Endodermal cell (in vitro differentiated cells): ENCODE data around the gene MFSD2A. TPM values are rescaled to one million over a fixed set of nuclear protein-coding genes. Genes with fewer than 3 reads are reported as not detected.

Experiments used
- DNase-seq: peaks from one replicate; pipeline ENCODE4 v3.0.0-alpha.2; 2017
- H3K27ac ChIP-seq: 2 replicates; pipeline ENCODE4 v1.5.1; 2013; ENCODE audit warnings: mild to moderate bottlenecking, low read depth, low read length, moderate library complexity
- H3K27me3 ChIP-seq: 2 replicates; pipeline ENCODE4 v1.6.1; 2013; ENCODE audit warnings: mild to moderate bottlenecking, low read length, moderate library complexity; ENCODE audit not compliant: insufficient read depth, control insufficient read depth, poor library complexity, severe bottlenecking
- H3K36me3 ChIP-seq: 2 replicates; pipeline ENCODE4 v1.7.0; 2013; ENCODE audit warnings: mild to moderate bottlenecking, low read length, moderate library complexity; ENCODE audit not compliant: control insufficient read depth, insufficient read depth
- H3K4me1 ChIP-seq: one replicate; pipeline ENCODE4 v1.7.0; 2013; ENCODE audit warnings: low read length; ENCODE audit not compliant: control insufficient read depth, insufficient read depth
- H3K4me3 ChIP-seq: 2 replicates; pipeline ENCODE4 v1.5.1; 2013; ENCODE audit warnings: mild to moderate bottlenecking, low read length, moderate library complexity
- H3K9ac ChIP-seq: 2 replicates; pipeline ENCODE4 v1.6.1; 2013; ENCODE audit warnings: mild to moderate bottlenecking, low read length, moderate library complexity; ENCODE audit not compliant: poor library complexity, severe bottlenecking; ENCODE audit errors: extremely low read depth
- H3K9me3 ChIP-seq: 2 replicates; pipeline ENCODE4 v1.6.1; 2013; ENCODE audit warnings: mild to moderate bottlenecking, low read length, moderate library complexity; ENCODE audit not compliant: control insufficient read depth
- H3K27ac Mint-ChIP-seq: 2 replicates; pipeline ENCODE4 v1.8.0; 2020; ENCODE audit warnings: mixed read lengths
- H3K27me3 Mint-ChIP-seq: 2 replicates; pipeline ENCODE4 v1.8.0; 2021; ENCODE audit warnings: mild to moderate bottlenecking, mixed read lengths; ENCODE audit not compliant: insufficient read depth
- H3K36me3 Mint-ChIP-seq: 2 replicates; pipeline ENCODE4 v1.8.0; 2020; ENCODE audit warnings: low read depth, mixed read lengths
- H3K4me1 Mint-ChIP-seq: 2 replicates; pipeline ENCODE4 v1.8.0; 2020; ENCODE audit warnings: mixed read lengths
- H3K4me3 Mint-ChIP-seq: 2 replicates; pipeline ENCODE4 v1.8.0; 2020; ENCODE audit warnings: mild to moderate bottlenecking, moderate library complexity, mixed read lengths
- H3K9me3 Mint-ChIP-seq: 2 replicates; pipeline ENCODE4 v1.8.0; 2020; ENCODE audit warnings: mild to moderate bottlenecking, mixed read lengths
- WGBS, 2 experiments: methylation state at CpG; one replicate each; pipeline versions ENCODE4 v1.1.5 to v1.1.7; 2013; ENCODE audit warnings: missing lambda C conversion rate in 2 of 2, mixed read lengths in 1 of 2; ENCODE audit not compliant: insufficient coverage in 1 of 2, insufficient read length in 1 of 2; 5-methylcytosine and 5-hydroxymethylcytosine counted together
- total RNA-seq, 2 donors: library from RNA; stranded (reverse); fragmentation: NEBNext Ultra II Directional in 1 of 2; extraction: Animal tissue kit (Norgen Biotek cat#: 25700) in 1 of 2; gene quantifications; 2 replicates in 1 of 2; 3 replicates in 1 of 2; pipeline ENCODE4 v1.2.1, GENCODE V29; 2021
- TF ChIP-seq, protein P1 (sequence below): fragments of 200-600 bp; sonication (generic); conservative IDR thresholded peaks from 2 replicates; pipeline ENCODE4 v1.5.0; 2021; ENCODE audit warnings: antibody characterized with exemption, mild to moderate bottlenecking

MFSD2A gene
- total RNA-seq, 2 donors from 2014 or later = 6.3 to 8.5 TPM

DNA sequence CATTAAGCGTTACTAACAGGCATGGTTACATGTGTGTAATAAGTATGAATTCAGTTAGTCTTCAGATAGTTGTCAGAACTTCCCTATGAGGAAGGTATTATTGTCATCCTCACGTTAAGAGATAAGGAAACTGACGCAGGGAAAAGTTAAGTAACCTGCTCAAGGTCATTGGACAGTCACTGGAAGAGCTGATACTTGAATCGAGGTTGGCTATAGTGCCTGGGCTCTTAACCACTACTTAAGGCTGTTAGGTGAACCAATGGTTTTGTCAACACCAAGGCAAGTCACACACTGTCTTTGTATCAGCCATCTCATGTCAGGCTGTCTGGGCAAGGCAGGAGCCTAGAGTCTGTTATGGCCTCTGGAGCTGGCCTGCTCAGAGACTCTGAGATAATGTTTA, 16.2 kb downstream of the MFSD2A start:
- 93 to 95% methylated on average over 4 of the region's 4 CpGs for WGBS, 2 experiments
- TF ChIP-seq, protein P1, sequence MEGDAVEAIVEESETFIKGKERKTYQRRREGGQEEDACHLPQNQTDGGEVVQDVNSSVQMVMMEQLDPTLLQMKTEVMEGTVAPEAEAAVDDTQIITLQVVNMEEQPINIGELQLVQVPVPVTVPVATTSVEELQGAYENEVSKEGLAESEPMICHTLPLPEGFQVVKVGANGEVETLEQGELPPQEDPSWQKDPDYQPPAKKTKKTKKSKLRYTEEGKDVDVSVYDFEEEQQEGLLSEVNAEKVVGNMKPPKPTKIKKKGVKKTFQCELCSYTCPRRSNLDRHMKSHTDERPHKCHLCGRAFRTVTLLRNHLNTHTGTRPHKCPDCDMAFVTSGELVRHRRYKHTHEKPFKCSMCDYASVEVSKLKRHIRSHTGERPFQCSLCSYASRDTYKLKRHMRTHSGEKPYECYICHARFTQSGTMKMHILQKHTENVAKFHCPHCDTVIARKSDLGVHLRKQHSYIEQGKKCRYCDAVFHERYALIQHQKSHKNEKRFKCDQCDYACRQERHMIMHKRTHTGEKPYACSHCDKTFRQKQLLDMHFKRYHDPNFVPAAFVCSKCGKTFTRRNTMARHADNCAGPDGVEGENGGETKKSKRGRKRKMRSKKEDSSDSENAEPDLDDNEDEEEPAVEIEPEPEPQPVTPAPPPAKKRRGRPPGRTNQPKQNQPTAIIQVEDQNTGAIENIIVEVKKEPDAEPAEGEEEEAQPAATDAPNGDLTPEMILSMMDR = no peak
- H3K9me3 ChIP-seq = no peaks in the 10 kb centered on the region
- DNase-seq = no peak
- no peak overlapping the region for H3K9ac ChIP-seq
- Mint-ChIP-seq H3K27me3 (no peaks in the 10 kb centered on the region), H3K4me3 (no peak overlapping the region), H3K9me3 (no peaks in the 10 kb centered on the region), H3K36me3 (peaks cover 6% of the 10 kb centered on the region), H3K27ac (no peak overlapping the region), H3K4me1 (no peaks in the 10 kb centered on the region)
- H3K27ac ChIP-seq = no peak overlapping the region
- no peaks in the 10 kb centered on the region for H3K36me3 ChIP-seq
- no peaks in the 10 kb centered on the region for H3K4me1 ChIP-seq
- no peaks in the 10 kb centered on the region for H3K27me3 ChIP-seq
- no peak overlapping the region for H3K4me3 ChIP-seq

DNA sequence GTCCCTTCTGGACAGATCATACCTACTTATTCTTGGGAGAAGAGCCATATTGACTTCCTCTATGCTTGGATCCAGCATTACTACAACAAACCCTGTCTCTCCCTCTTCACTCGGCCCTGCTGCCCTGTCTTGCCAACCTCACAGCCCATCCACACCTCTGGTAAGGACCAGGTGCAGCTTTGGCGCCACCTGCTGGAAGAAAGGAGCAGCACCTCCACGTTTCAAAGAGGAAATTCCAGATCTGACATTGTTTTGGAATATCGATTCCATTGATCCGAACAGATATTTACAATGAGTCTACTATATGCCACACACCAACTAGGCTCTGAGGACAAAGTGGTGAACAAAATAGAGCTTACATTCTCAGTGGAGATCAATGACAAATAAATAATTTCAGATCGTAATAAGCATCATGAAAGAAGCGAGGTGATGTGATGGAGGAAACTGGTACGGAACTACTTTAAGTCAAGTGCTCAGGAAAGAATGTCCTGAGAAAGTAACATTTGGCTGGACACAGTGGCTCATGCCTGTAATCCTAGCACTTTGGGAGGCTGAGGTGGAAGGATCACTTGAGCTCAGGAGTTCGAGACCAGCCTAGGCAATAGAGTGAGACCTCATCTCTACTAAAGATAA, 18.7 kb downstream of the MFSD2A start:
- H3K4me1 Mint-ChIP-seq = peaks cover 4% of the 10 kb centered on the region
- peak; percentile 93 for DNase-seq
- TF ChIP-seq, protein P1 = peak; percentile 99
- no peaks in the 10 kb centered on the region for H3K27me3 Mint-ChIP-seq
- H3K9me3 ChIP-seq = peaks cover 6% of the 10 kb centered on the region
- no peaks in the 10 kb centered on the region for H3K36me3 ChIP-seq
- H3K27me3 ChIP-seq = no peaks in the 10 kb centered on the region
- 49 to 51% methylated on average over 6 to 9 of the region's 9 CpGs for WGBS, 2 experiments
- H3K27ac ChIP-seq = no peak overlapping the region
- no peak overlapping the region for H3K4me3 ChIP-seq
- H3K4me1 ChIP-seq = no peaks in the 10 kb centered on the region
- no peak overlapping the region for H3K9ac ChIP-seq
- no peak overlapping the region for H3K27ac Mint-ChIP-seq
- no peak overlapping the region for H3K4me3 Mint-ChIP-seq
- H3K9me3 Mint-ChIP-seq = peaks cover 1% of the 10 kb centered on the region
- H3K36me3 Mint-ChIP-seq = peaks cover 3% of the 10 kb centered on the region

DNA sequence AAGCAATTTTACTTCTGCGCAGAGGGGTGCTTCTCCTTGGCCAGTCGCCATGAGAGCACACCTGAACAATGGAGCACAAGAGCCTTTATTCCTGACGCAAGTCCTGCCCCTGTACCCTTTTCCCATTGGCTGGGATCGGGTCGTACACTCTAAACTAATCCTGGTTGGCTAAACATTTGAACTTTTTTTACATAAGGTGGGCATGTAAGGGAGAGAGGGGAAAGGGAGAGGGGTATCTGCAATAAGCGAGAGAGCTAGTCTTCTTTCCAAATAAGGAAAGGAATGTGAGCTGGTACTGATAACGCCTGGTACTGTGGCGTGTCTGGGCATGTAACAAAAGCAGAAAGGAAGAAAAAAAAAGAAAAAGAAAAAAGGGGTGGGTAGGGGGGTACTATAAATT, 21.8 kb downstream of the MFSD2A start:
- Mint-ChIP-seq H3K36me3 (no peaks in the 10 kb centered on the region), H3K9me3 (peaks cover 1% of the 10 kb centered on the region), H3K27ac (peak overlapping the region; percentile 62), H3K4me1 (peaks cover 21% of the 10 kb centered on the region), H3K4me3 (no peak overlapping the region), H3K27me3 (no peaks in the 10 kb centered on the region)
- DNase-seq = peak; percentile 77
- Histone ChIP-seq H3K4me1 (no peaks in the 10 kb centered on the region), H3K27ac (no peak overlapping the region), H3K9ac (no peak overlapping the region), H3K9me3 (peaks cover 6% of the 10 kb centered on the region), H3K27me3 (no peaks in the 10 kb centered on the region), H3K4me3 (no peak overlapping the region), H3K36me3 (no peaks in the 10 kb centered on the region)
- TF ChIP-seq, protein P1 = no peak
- 69 to 85% methylated on average over 8 of the region's 8 CpGs for WGBS, 2 experiments
